Keratinocyte (primary cell): ENCODE data around the gene TDRD9. TPM values are rescaled to one million over a fixed set of nuclear protein-coding genes. Genes with fewer than 3 reads are reported as not detected.

Experiments used
- DNase-seq: peaks from one replicate; pipeline ENCODE4 v3.0.0-alpha.2; 2011; ENCODE audit warnings: low read depth, missing footprints, low spot score
- FAIRE-seq: peaks from 2 replicates; lab custom pipeline; 2011; peaks lifted over from hg19 to GRCh38; lab: Jason Lieb, UNC
- H2AFZ ChIP-seq: 2 replicates; pipeline ENCODE4 v1.6.0; 2012; ENCODE audit warnings: low read length, control low read depth, inconsistent platforms; ENCODE audit not compliant: control insufficient read depth
- H3K27ac ChIP-seq: 2 replicates; pipeline ENCODE4 v1.5.1; 2011; ENCODE audit warnings: low read length; ENCODE audit not compliant: control insufficient read depth, insufficient read depth
- H3K27me3 ChIP-seq: 3 replicates; pipeline ENCODE4 v1.6.0; 2011; ENCODE audit warnings: low read length; ENCODE audit not compliant: control insufficient read depth, insufficient read depth; ENCODE audit errors: extremely low read depth
- H3K36me3 ChIP-seq, 2 experiments: 2 replicates in 1 of 2; 3 replicates in 1 of 2; pipeline ENCODE4 v1.5.1; 2011; ENCODE audit warnings: low read length in 2 of 2, mild to moderate bottlenecking in 1 of 2; ENCODE audit not compliant: control insufficient read depth in 2 of 2, insufficient read depth in 2 of 2; ENCODE audit errors: extremely low read depth in 1 of 2
- H3K4me1 ChIP-seq: 3 replicates; pipeline ENCODE4 v1.5.1; 2011; ENCODE audit warnings: low read length; ENCODE audit not compliant: control insufficient read depth, insufficient read depth; ENCODE audit errors: extremely low read depth
- H3K4me2 ChIP-seq: 3 replicates; pipeline ENCODE4 v1.6.0; 2011; ENCODE audit warnings: low read depth, low read length; ENCODE audit not compliant: control insufficient read depth, insufficient read depth; ENCODE audit errors: extremely low read depth
- H3K4me3 ChIP-seq, 3 experiments: fragments of 200-600 bp in 1 of 3; sonication (generic) in 1 of 3; 2 replicates in 2 of 3; 3 replicates in 1 of 3; pipeline ENCODE4 v1.5.1; 2011 to 2016; ENCODE audit warnings: low read length in 3 of 3, mild to moderate bottlenecking in 3 of 3, control low read depth in 2 of 3, inconsistent platforms in 1 of 3, low read depth in 1 of 3, mixed read lengths in 1 of 3, mixed run types in 1 of 3, moderate library complexity in 1 of 3; ENCODE audit not compliant: control insufficient read depth in 2 of 3, insufficient read depth in 2 of 3; ENCODE audit errors: extremely low read depth in 1 of 3
- H3K79me2 ChIP-seq: 2 replicates; pipeline ENCODE4 v1.6.0; 2012; ENCODE audit warnings: low read length; ENCODE audit not compliant: control insufficient read depth, insufficient read depth
- H3K9ac ChIP-seq: 3 replicates; pipeline ENCODE4 v1.6.0; 2011; ENCODE audit warnings: low read length; ENCODE audit not compliant: control insufficient read depth, insufficient read depth; ENCODE audit errors: extremely low read depth
- H3K9me1 ChIP-seq: 3 replicates; pipeline ENCODE4 v1.6.0; 2011; ENCODE audit warnings: low read length; ENCODE audit not compliant: control insufficient read depth, insufficient read depth; ENCODE audit errors: extremely low read depth
- H3K9me3 ChIP-seq: 2 replicates; pipeline ENCODE4 v1.5.1; 2012; ENCODE audit warnings: low read depth, low read length; ENCODE audit not compliant: control insufficient read depth
- H4K20me1 ChIP-seq: 3 replicates; pipeline ENCODE4 v1.6.0; 2011; ENCODE audit warnings: low read length; ENCODE audit not compliant: control insufficient read depth, insufficient read depth; ENCODE audit errors: extremely low read depth
- CTCF ChIP-seq, 3 experiments: IDR thresholded peaks in 1 of 3; conservative IDR thresholded peaks in 1 of 3; optimal IDR thresholded peaks in 1 of 3; 2 replicates in 2 of 3; 3 replicates in 1 of 3; pipeline versions ENCODE3 to v1.5.1; 2011; ENCODE audit warnings: low read length in 3 of 3, mild to moderate bottlenecking in 3 of 3, moderate library complexity in 2 of 3, control low read depth in 1 of 3, inconsistent platforms in 1 of 3; ENCODE audit not compliant: insufficient read depth in 2 of 3; ENCODE audit errors: extremely low read depth in 1 of 3
- EZH2 ChIP-seq: IDR thresholded peaks from one replicate; pipeline ENCODE4 v1.6.1; 2012; ENCODE audit warnings: inconsistent platforms, mild to moderate bottlenecking, low read length, moderate library complexity
- dilution Hi-C: fragments of 300-500 bp; cut with MboI; formaldehyde crosslinking; loops from one replicate; pipeline ENCODE4 v1.7.0; 2020; ENCODE audit warnings: low sequenced_read_pairs; ENCODE audit not compliant: extremely low pct_ligation_motif_present
- polyA plus RNA-seq, 5 experiments: library from polyadenylated mRNA; depleted of rRNA in 3 of 5; stranded (reverse) in 3 of 5; stranded (forward) in 1 of 5; unstranded in 1 of 5; fragments of >200 nt; gene quantifications; 1 replicate in 1 of 5; 2 replicates in 3 of 5; 3 replicates in 1 of 5; pipeline versions ENCODE4 v1.2.1 to v1.2.3, GENCODE V29; 2011 to 2012; ENCODE audit warnings: missing spikeins in 2 of 5, low read depth in 1 of 5, low replicate concordance in 1 of 5

Gene TDRD9
- polyA plus RNA-seq, 1 donor (not counting 4 experiments of a cell fraction or from before 2014, with no cell fraction given): 0.10 TPM

DNA sequence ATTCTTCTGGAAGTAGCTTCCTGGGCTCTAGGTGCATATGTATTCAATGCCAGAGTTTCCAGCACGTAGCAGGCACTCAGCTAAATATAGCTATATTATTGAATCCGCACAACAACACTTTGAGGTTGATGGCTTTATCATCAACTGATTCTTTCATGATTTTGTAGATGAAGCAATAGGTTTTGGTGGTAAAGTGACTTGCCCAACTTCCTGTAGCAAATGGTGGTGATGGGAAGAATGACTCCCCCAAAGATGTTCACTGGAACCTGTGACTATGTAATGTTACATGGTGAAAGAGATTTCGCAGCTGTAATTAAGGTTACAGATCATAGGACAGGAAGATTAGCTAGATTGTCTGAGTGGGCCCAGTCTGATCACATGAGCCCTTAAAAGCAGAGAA lies 3.2 kb downstream of the TDRD9 start:
- H3K4me2 ChIP-seq: no peak overlapping the region
- dilution Hi-C loops: no loop called here
- no peak overlapping the region for H3K27ac ChIP-seq
- H4K20me1 ChIP-seq: no peaks in the 10 kb centered on the region
- no peak overlapping the region for H3K9ac ChIP-seq
- no peaks in the 10 kb centered on the region for H3K27me3 ChIP-seq
- TF ChIP-seq EZH2 (no peak), CTCF (optimal IDR thresholded peaks at IDR 0.05 in 1 of 3, IDR thresholded peaks at IDR 0.05 in 1 of 3, conservative IDR thresholded peaks at IDR 0.05 in 1 of 3; ENCODE audit: extremely low read depth in 1 of 3, insufficient read depth in 2 of 3, low read length in 3 of 3) (no peak)
- H3K4me1 ChIP-seq: peaks cover 20% of the 10 kb centered on the region
- DNase-seq (no peak), FAIRE-seq (no peak)
- no peak overlapping the region for H2AFZ ChIP-seq
- no peaks in the 10 kb centered on the region for H3K9me3 ChIP-seq
- H3K9me1 ChIP-seq: peaks cover 2% of the 10 kb centered on the region
- H3K79me2 ChIP-seq: no peaks in the 10 kb centered on the region
- no peaks in the 10 kb centered on the region for H3K36me3 ChIP-seq
- no peak overlapping the region for H3K4me3 ChIP-seq

GRCh38 chr14:103932791-103933490 lies 4.7 kb downstream of the TDRD9 start:
- TF ChIP-seq EZH2: no peak
- Histone ChIP-seq H3K79me2 (no peaks in the 10 kb centered on the region), H3K27ac (peak overlapping the region; percentile 96), H3K9me1 (peaks cover 2% of the 10 kb centered on the region), H3K27me3 (no peaks in the 10 kb centered on the region), H3K9me3 (no peaks in the 10 kb centered on the region), H3K4me1 (peaks cover 20% of the 10 kb centered on the region), H3K36me3 (no peaks in the 10 kb centered on the region), H4K20me1 (no peaks in the 10 kb centered on the region), H3K4me3 (peak overlapping the region in 2 of 3 experiments; percentile 24 to 31), H2AFZ (peak overlapping the region; percentile 91), H3K4me2 (peak overlapping the region; percentile 87), H3K9ac (peak overlapping the region; percentile 71)
- FAIRE-seq (peak; percentile 96), DNase-seq (no peak)
- dilution Hi-C loops: no loop called here
